Activated gamma-delta T cell treated with anti-CD3 and anti-CD28 coated beads, Interleukin-2, amount 50 U/mL, for 16 hours (primary cell): ENCODE measurements around the gene DENND5B.
"Not testable (repeated sequence)": the region's sequence is repeated elsewhere in the genome, so short reads cannot be mapped to it uniquely, and the experiment has no call there.

Experiments used
- DNase-seq: peaks from one replicate; pipeline ENCODE4 v3.0.0-alpha.2; 2020; ENCODE audit warnings: low read depth

DENND5B gene

DNA sequence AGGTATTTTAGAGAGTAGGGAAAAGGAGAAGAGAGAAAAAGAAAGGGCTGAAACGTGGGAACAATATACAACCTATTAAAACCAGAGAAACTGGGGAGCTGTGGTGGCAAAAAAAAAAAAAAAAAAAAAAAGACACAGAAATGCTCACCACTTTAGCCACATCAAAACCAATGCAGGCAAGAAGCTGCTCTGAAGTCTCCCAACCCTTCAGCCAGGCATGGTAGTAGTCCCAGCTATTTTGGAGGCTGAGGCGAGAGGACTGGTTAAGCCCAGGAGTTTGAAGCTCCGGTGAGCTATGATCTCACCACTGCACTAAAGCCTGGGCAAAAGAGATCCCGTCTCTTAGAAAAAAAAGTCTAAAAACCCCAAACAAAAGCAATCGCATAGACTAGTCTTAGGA is 33.2 kb downstream of the DENND5B start:
- no peak for DNase-seq

DNA sequence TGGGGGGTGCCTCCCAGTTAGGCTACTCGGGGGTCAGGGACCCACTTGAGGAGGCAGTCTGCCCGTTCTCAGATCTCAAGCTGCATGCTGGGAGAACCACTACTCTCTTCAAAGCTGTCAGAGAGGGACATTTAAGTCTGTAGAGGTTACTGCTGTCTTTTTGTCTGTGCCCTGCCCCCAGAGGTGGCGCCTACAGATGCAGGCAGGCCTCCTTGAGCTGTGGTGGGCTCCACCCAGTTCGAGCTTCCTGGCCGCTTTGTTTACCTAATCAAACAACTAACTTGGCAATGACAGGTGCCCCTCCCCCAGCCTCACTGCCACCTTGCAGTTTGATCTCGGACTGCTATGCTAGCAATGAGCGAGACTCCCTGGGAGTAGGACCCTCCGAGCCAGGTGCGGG is 35.5 kb downstream of the DENND5B start:
- DNase-seq, result not testable (repeated sequence)

DNA sequence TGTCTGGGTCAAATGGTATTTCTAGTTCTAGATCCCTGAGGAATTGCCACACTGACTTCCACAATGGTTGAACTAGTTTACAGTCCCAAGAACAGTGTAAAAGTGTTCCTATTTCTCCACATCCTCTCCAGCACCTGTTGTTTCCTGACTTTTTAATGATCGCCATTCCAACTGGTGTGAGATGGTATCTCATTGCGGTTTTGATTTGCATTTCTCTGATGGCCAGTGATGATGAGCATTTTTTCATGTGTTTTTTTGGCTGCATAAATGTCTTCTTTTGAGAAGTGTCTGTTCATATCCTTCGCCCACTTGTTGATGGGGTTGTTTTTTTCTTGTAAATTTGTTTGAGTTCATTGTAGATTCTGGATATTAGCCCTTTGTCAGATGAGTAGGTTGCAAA is 40.3 kb downstream of the DENND5B start:
- not testable (repeated sequence) for DNase-seq

DNA sequence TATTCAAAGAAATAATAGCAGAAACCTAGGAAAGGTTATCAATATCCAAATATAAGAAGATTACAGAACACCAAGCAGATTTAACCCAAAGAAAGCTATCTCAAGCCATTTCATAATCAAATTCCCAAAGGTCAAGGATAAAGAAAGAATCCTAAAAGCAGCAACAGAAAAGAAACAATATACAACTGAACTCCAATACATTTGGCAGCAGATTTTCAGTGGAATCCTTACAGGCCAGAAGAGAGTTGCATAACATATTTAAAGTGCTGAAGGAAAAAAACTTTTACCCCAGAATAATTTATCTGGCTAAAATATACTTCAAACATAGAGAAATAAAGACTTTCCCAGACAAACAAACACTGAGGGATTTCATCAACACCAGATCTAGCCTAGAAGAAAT is 54.3 kb downstream of the DENND5B start:
- DNase-seq, result no peak

DNA sequence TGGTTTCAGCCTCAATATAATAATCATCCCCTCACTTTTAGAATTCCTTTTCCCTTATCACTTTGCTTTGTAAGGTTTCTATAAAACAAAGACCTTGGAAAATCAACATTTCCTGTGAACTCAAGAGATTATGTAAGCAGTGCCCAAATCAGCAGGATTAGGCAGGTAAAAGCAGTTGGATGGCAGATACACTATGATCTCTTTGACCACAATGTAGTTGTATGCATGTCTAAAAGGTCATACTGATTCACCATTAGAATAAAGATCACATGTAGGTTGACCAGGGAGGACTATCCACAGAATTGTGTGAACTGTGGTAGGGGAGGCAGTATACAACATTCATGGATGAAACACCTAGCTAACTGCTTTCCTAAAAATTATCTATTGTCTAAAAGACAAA is 57.5 kb downstream of the DENND5B start:
- no peak for DNase-seq

DNA sequence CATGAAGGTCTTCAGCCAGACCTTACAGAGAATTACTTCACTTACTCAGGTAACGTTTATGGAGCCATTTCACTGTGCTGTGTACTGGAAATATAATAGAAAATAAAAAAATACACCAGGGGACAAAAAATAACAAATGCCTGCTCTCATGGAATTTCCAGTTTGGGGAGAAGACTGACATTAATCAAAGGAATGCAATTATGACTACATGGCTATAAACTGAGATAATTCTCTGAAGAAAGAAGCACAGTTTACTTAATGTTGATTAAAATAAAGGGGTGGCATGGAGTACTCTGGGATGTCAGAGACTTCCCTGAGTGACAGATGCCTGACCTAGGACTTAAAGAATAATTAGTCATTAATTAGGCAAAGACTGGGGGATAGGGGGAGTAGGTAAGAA is 59.0 kb downstream of the DENND5B start:
- DNase-seq, result no peak

DNA sequence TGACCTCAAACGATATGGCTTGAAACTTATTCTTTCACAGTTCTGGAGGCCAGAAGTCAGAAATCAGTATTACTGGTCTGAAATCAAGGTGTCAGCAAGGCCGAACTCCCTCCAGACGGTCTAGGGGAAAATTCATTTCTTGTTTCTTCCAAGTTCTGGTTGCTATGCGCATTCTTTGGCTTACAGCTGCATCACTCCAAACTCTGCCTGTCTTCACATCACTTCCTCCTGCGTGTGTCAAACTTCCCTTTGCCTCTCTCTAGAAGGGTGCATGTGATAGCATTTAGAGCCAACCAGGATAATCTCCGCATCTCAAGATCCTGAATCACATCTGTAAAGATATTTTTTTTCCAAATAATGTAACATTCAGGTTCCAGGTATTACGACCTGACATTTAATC is 62.8 kb downstream of the DENND5B start:
- DNase-seq, result no peak

DNA sequence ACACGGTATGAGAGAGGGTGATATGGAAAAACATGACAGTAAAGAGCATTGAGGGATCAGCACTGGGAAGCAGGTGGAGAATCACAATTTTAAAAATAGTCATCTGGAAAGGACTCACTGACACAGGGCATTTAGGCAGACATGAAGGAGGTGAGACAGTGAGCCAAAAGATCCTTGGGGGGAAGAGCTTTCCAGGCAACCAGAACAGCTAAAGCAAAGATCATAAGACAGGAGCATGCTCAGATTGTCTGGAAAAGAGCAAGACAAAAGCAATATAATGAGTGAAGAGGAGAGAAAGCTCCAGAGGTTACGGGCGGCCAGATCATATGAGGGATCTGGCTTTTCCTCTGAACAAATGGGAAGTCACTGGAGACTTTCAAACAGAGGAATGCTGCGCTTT is 63.9 kb downstream of the DENND5B start:
- DNase-seq, result no peak

DNA sequence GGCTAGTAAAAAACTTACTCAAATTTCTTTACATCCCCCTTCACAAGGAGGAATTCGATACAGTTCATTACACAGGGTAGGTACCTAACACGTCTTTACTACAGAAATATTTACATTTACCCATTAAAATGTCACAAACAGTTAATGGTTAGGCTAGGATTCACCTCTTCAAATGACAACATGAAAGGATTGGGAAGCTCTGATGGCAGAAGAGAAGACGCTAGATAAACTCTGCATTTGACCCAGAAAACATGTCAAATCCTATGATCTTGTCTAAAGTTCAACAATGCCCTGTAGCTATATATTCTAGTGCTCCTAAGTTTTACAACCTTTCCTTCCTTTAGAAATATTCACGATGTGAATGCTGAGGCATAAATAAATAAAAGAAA is 64.8 kb downstream of the DENND5B start:
- no peak for DNase-seq

DNA sequence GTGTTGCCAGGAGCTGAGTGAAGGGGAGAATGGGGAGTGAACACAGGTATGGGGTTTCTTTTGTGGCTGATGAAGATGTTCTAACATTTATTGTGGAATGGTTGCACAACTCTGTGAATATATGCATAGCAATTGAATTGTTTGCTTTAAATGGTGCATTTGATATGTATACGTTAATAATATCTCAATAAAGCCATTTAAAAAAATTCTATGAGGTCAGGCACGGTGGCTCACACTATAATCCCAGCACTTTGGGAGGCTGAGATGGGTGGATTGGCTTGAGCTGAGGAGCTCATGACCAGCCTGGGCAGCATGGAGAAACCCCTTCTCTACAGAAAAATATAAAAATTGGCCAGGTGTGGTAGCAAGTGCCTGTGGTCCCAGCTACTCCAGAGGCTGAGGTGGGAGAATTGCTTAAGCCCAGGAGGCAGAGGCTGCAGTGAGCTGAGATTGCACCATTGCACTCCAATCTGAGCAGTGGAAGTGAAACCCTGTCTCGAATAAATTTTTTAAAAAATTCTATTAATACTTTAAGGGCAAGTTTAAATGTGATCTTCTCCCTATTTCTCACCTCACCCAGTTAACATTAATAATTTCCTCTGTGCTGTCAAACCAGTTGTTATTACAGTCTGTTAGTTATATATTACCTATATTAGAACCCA is 65.3 kb downstream of the DENND5B start:
- no peak for DNase-seq

DNA sequence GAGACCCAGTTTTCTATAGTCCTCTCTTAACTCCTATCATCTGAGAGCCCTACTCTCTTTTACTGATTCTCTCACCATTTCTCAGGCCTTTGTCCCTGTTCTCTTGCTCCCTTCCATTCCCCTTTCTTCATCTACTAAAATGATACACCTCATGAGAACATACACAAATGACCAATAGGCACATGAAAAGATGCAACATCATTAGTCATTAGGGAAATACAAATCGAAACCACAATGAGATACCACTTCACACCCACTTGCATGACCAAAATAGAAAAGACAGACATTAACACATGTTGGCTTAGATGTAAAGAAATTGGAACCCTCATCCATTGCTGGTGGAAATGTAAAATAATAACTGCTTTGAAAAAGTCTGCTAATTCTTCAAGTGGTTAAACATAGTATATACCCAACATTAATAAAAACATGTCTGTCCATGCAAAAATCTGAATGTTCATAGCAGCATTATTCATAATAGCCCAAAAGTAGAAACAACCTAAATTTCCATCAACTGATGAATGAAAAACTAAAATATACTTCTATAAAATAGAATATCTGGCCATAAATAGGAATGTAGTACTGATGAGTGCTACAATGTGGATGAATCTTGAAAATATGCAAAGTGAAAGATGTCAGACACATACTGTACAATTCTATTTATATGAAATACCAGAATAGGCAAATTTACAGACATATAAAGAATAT is 66.0 kb downstream of the DENND5B start:
- no peak for DNase-seq

DNA sequence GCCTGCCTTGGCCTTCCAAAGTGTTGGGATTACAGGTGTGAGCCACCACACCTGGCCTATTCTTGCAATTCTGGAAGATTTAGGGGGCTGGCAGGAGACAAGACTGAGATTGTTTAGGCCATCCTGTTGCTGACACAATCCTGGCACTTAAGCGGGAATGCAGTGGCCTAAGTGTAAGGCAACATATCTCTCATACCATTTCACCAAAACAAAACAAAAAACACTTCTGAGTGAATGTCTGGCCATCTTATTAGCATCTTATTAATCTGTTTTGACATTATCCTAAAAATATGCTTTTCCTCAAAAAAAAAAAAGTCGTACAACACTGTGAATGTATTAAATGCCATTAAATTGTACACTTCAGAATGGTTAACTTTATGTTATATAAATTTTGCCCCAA is 67.6 kb downstream of the DENND5B start:
- no peak for DNase-seq

DNA sequence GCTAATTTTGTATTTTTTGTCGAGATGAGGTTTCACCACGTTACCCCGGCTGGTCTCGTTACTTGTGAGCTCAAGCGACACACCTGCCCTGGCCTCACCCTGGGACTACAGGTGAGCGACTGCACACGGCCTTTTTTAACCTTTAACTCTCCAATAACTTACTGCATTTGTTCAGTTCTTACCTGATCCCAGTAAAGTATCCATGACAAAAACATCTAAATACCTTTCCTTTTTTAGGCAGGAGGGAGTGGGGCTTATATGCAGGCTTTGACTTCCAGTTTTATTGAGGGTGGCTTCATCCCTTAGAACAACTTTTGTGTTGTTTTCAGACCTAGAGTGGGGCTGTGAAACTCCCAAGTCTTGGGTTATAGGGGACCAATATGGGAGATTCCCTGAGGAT is 68.3 kb downstream of the DENND5B start:
- DNase-seq, result no peak

DNA sequence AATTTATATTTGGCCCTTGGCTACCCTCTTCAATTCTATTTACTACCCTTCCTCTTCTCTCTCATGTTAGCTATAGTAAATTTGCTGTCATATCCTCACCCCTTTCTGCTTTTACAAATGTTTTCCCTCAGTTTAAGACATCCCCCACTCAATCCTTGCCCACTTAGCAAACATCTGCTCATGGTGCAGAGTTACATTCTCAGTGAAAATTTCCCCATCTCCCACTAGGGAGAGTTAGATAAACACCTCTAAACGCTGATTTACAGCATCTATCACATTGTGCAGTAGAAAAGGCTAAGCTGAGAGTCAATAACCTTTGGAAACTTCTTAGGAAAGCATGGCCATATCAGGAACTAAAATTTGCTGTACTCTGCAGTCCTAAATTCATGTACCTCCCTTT is 69.0 kb downstream of the DENND5B start:
- DNase-seq, result no peak

DNA sequence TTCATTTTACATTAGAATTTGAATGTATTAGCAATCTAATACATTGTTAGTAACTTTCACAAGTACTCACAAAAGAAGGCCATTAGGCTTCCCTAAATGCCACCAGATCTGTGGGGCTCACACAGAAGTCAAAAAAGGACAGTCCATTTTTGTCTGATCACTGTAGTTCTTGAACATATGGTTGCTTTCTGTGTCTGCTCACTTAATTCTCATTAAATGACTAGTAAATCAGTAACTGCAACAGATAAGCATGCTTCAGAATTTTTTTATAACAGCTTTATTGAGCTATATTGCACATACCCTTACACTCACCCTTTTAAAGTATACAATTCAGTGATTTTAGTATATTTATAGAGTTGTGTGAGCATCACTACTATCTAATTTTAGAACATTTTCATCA is 71.4 kb downstream of the DENND5B start:
- DNase-seq, result no peak

DNA sequence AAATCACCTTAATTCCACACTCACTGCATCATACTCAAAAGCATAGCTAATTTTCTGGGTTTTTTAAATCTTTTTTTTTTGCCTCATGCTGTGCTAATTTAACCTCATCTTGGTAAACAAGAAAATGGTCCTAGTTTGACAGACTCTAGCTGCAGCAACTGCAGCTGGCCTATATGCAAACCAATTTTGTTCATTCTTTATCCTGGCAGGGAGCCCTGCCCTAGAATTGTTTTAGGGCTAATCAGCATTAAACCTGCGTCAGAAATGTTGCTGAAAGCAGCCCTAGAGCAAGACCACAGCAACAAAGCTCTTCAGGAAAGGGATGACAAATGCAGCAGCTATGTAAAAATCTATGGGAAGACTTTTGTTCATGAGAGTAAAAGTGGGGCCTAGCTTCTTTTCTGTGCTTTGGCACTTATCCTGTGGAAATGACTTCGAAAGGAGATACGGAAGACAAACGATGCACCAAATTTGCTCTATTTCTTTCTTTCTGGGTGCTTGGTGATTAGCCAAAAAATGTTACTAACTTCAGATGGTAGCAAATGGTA is 72.2 kb downstream of the DENND5B start:
- DNase-seq, result no peak

DNA sequence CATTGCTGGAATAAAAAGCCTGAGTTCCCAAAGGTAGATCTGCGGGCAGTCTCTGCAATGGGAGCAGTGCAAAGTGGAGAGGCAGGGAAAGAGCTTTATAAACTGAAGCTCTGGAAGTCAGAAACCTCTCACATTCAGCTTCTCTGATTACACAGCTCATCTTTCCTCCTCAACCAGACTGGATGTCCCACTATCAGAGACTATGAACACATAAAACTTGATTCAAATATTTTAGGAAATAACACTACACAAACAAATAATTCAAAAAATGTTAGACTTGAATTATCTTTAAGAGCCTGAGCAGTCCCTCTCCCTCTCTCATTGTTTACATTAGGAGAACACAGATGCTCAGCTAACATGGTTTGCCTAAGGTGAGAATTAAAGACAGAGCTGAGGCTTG is 72.9 kb downstream of the DENND5B start:
- DNase-seq, result no peak

DNA sequence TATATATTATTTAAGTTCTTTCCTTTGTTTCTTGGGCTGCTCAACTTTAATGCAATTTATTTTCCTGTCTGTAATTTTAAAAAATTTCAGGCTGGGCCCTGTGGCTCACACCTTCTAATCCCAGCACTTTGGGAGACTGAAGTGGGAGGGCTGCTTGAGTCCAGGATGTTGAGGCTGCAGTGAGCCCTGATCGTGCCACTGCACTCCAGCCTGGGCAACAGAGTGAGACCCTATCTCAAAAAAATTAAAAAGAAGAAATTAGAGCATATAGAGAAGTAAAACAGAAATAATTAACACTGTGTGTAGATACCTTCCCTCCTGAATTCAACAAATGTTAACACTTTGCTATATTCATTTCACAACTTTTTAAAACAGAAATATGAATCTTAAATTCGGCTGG is 74.2 kb downstream of the DENND5B start:
- DNase-seq, result no peak

DNA sequence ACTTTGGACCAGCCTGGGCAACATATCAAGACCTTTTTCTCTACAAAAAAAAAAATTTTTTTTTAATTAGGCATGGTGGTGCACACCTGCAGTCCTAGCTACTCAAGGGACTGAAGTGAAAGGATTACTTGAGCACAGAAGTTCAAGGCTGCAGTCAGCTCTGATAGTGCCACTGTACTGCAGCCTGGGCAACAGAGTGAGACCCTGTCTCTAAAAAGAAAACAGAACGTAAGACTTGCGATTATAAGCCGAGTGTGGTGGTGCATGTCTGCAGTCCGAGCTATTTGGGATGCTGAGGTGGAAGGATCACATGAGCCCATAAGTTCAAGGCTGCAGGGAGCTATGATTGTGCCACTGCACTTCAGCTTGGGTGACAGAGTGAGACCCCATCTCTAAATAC is 76.0 kb downstream of the DENND5B start:
- no peak for DNase-seq

DNA sequence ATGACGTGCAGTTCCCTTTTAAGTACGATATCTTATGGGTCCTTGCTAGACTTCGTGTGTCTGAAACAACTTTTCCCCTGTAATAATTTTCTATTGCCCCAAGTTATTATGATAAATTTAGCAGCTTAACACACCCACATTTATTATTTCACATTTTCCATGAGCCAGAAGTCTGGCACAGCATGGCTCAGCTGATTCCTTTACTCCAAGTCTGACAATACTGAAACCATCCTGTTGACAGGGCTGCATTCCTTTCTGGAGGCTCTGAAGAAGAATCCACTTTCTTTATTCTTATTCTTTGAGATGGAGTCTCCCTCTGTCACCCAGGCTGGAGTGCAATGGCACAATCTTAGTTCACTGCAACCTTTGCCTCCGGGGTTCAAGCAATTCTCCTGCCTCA is 80.9 kb downstream of the DENND5B start:
- DNase-seq, result no peak

DNA sequence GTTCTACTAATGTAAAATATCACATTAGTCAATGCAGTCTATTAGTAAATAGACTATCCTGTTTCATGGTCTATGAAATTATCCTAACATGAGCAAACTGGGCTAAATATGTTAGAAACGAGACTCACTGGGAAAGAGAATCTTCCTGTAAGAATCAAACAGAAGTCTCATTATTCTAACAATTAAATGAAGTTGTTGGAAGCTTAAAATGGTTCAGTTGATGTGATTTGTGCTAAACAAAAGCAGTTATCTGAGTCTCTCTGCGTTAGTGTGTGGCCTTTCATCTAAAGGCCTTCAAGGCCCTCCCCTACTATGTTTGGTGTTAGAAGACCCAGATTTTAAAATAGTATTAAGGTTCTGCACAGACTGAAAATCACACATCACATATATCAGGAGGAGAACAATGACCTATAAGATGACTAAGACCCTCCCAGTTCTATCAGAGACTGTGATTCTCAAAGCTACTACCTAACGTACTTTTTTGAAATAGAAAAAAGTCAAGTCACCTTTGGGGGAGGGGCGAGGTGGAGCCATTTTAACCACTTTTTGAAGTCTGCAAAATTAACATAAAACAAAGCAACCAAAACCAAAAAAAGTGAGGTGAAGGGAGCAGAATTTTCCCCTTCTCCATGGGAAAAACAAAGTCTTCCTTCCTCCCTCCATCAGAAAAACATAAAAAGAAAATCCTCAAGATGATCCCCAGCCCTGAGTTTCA is 82.3 kb downstream of the DENND5B start:
- DNase-seq, result no peak

DNA sequence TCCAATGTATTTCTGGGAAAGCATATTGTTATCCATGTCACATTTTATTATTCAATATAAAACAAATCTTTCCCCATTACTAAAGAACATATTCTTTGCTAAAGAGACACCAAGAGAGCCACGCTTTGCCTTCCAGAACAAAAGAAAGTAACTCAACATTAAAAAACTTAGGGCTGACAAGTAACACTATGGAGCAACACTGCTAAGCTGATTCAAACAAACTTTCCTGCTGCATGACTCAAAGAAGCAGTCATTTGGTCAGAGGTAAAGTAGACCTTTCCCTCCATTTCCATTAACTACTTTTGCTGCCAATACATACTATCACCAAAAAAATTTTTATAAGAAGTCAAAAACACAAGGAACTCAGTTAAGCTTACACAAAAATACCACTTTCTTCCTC is 83.0 kb downstream of the DENND5B start:
- no peak for DNase-seq
